Measurements from ENCODE around the gene MBD2. TPM values are rescaled to one million over a fixed set of nuclear protein-coding genes. Genes with fewer than 3 reads are reported as not detected.

Gene MBD2
- total and polyA plus RNA-seq, 2 of the 8 experiments (the other 6 are each of a cell fraction or from before 2014, with no cell fraction given), result 36.2 to 52.7 TPM

- TF ChIP-seq CHD7 (IDR thresholded peaks at IDR 0.05; ENCODE audit: insufficient replicate concordance, low read length) (no peak), POLR2AphosphoS5 (IDR thresholded peaks at IDR 0.05; ENCODE audit: low read depth, low read length) (no peak)
These were observed 4.1 kb downstream of the MBD2 start (continued) for GRCh38 chr18:54220406-54220805.

Data from H1 (cell line).